ENCODE results near the gene PDE4B. TPM values are rescaled to one million over a fixed set of nuclear protein-coding genes. Genes with fewer than 3 reads are reported as not detected.

The PDE4B gene
- total RNA-seq, 1 donor from 2014 or later = 7.6 TPM

DNA sequence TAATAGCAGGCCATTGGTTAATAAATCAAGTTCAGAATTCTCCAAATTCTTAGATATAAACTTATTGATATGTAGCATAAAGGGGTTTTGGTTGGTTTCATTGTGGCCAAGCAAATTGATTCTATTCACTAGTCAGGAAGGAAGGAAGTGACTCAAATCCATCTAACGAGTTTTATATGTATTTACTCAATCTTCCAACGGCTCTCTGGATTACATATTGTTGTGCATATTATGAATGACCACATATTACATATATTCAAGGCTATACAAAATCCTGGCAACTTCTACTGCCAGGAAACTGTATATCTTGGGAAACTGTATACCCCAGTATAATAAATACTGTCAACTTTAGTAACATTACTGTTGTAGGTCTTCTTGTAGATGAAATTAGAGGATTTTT lies 20.1 kb upstream of the PDE4B start:
- H3K9me3 ChIP-seq (ENCODE audit: insufficient read depth, low read depth, low read length) = no peaks in the 10 kb centered on the region
- no peak overlapping the region for H3K27ac Mint-ChIP-seq (ENCODE audit: unreplicated experiment)
- no peak overlapping the region for H3K4me3 ChIP-seq (ENCODE audit: insufficient read depth, low read depth, low read length)
- no peak overlapping the region for H3K27ac ChIP-seq (ENCODE audit: low read depth, low read length)
- no peak overlapping the region for H3K4me3 Mint-ChIP-seq (ENCODE audit: unreplicated experiment)
- TF ChIP-seq, protein P1, sequence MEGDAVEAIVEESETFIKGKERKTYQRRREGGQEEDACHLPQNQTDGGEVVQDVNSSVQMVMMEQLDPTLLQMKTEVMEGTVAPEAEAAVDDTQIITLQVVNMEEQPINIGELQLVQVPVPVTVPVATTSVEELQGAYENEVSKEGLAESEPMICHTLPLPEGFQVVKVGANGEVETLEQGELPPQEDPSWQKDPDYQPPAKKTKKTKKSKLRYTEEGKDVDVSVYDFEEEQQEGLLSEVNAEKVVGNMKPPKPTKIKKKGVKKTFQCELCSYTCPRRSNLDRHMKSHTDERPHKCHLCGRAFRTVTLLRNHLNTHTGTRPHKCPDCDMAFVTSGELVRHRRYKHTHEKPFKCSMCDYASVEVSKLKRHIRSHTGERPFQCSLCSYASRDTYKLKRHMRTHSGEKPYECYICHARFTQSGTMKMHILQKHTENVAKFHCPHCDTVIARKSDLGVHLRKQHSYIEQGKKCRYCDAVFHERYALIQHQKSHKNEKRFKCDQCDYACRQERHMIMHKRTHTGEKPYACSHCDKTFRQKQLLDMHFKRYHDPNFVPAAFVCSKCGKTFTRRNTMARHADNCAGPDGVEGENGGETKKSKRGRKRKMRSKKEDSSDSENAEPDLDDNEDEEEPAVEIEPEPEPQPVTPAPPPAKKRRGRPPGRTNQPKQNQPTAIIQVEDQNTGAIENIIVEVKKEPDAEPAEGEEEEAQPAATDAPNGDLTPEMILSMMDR (IDR thresholded peaks at IDR 0.05; ENCODE audit: insufficient read depth, low read depth, low read length) = no peak
- no peak for TF ChIP-seq EZH2 (IDR thresholded peaks at IDR 0.05; ENCODE audit: insufficient read depth, low read length)
- no peaks in the 10 kb centered on the region for H3K27me3 ChIP-seq (ENCODE audit: insufficient read depth, low read length)
- H3K36me3 ChIP-seq (ENCODE audit: insufficient read depth, low read length) = no peaks in the 10 kb centered on the region
- no peak overlapping the region for H3K4me2 ChIP-seq (ENCODE audit: low read length)
- no peaks in the 10 kb centered on the region for H3K4me1 ChIP-seq (ENCODE audit: insufficient read depth, low read length)
- H4K20me1 ChIP-seq (ENCODE audit: insufficient read depth, low read length) = no peaks in the 10 kb centered on the region
- no peak overlapping the region for H2AFZ ChIP-seq (ENCODE audit: low read depth, low read length)
- H3K4me1 Mint-ChIP-seq (ENCODE audit: low read depth, unreplicated experiment) = no peaks in the 10 kb centered on the region
- no peak overlapping the region for H3K9ac ChIP-seq (ENCODE audit: low read length)
- H3K79me2 ChIP-seq (ENCODE audit: insufficient read depth, low read length) = no peaks in the 10 kb centered on the region
- peak; percentile 13 for FAIRE-seq
- no peaks in the 10 kb centered on the region for H3K9me3 Mint-ChIP-seq (ENCODE audit: unreplicated experiment)
- DNase-seq (ENCODE audit: low read depth) = no peak
- no peaks in the 10 kb centered on the region for H3K27me3 Mint-ChIP-seq (ENCODE audit: low read depth, unreplicated experiment)
- H3K36me3 Mint-ChIP-seq (ENCODE audit: low read depth, unreplicated experiment) = no peaks in the 10 kb centered on the region

DNA sequence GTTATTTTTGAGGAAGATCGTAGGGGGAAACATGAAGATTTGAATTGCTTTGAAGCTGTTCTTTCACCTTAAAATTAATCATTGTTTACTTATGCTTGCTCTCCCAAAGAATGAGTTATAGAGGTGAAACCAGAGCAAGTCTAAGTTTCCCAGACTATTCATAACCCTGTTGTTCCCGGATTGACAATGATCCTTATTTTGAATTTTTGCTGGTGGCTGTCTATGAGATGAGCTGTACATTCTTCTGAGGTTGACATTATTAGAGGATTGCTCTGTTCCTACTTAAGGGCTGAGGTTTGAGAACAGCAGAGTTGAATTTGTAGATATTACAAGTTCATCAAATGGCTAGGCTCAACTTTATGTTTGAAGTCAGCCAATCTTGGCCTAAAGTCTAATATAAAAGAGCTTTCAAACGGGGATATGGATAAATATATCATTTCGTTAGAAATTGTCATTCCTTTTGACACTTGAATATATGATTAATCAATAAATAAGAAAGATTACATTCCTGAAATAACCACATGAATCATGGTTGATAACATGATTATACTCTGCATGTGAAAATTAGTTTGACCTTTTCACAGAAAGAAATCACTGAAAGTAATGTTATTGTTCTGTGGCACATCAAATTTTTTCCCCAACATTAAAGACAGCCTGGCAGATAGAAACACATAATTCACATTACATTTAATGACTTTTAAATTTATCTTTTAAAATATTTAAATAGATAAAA lies 19.1 kb upstream of the PDE4B start:
- H3K9me3 Mint-ChIP-seq (ENCODE audit: unreplicated experiment) = no peaks in the 10 kb centered on the region
- H3K27ac Mint-ChIP-seq (ENCODE audit: unreplicated experiment) = no peak overlapping the region
- no peaks in the 10 kb centered on the region for H3K9me3 ChIP-seq (ENCODE audit: insufficient read depth, low read depth, low read length)
- no peak overlapping the region for H3K9ac ChIP-seq (ENCODE audit: low read length)
- no peaks in the 10 kb centered on the region for H3K27me3 ChIP-seq (ENCODE audit: insufficient read depth, low read length)
- FAIRE-seq (peak; percentile 60), DNase-seq (ENCODE audit: low read depth) (peak; percentile 25)
- H3K27me3 Mint-ChIP-seq (ENCODE audit: low read depth, unreplicated experiment) = no peaks in the 10 kb centered on the region
- no peak overlapping the region for H3K4me3 ChIP-seq (ENCODE audit: insufficient read depth, low read depth, low read length)
- no peak overlapping the region for H3K4me2 ChIP-seq (ENCODE audit: low read length)
- H3K36me3 Mint-ChIP-seq (ENCODE audit: low read depth, unreplicated experiment) = no peaks in the 10 kb centered on the region
- H3K4me3 Mint-ChIP-seq (ENCODE audit: unreplicated experiment) = no peak overlapping the region
- no peak overlapping the region for H3K27ac ChIP-seq (ENCODE audit: low read depth, low read length)
- TF ChIP-seq, protein P1 (IDR thresholded peaks at IDR 0.05; ENCODE audit: insufficient read depth, low read depth, low read length) = no peak
- TF ChIP-seq EZH2 (IDR thresholded peaks at IDR 0.05; ENCODE audit: insufficient read depth, low read length) = no peak
- no peaks in the 10 kb centered on the region for H3K79me2 ChIP-seq (ENCODE audit: insufficient read depth, low read length)
- H3K4me1 ChIP-seq (ENCODE audit: insufficient read depth, low read length) = no peaks in the 10 kb centered on the region
- no peaks in the 10 kb centered on the region for H3K36me3 ChIP-seq (ENCODE audit: insufficient read depth, low read length)
- H4K20me1 ChIP-seq (ENCODE audit: insufficient read depth, low read length) = no peaks in the 10 kb centered on the region
- H2AFZ ChIP-seq (ENCODE audit: low read depth, low read length) = no peak overlapping the region
- no peaks in the 10 kb centered on the region for H3K4me1 Mint-ChIP-seq (ENCODE audit: low read depth, unreplicated experiment)

GRCh38 chr1:65788762-65789161 lies 3.9 kb upstream of the PDE4B start:
- Histone ChIP-seq H3K9ac (ENCODE audit: low read length) (no peak overlapping the region), H2AFZ (ENCODE audit: low read depth, low read length) (no peak overlapping the region), H3K27ac (ENCODE audit: low read depth, low read length) (no peak overlapping the region), H4K20me1 (ENCODE audit: insufficient read depth, low read length) (no peaks in the 10 kb centered on the region), H3K27me3 (ENCODE audit: insufficient read depth, low read length) (peaks cover 5% of the 10 kb centered on the region), H3K4me2 (ENCODE audit: low read length) (no peak overlapping the region), H3K4me3 (ENCODE audit: insufficient read depth, low read depth, low read length) (no peak overlapping the region), H3K9me3 (ENCODE audit: insufficient read depth, low read depth, low read length) (no peaks in the 10 kb centered on the region), H3K4me1 (ENCODE audit: insufficient read depth, low read length) (peaks cover 8% of the 10 kb centered on the region), H3K79me2 (ENCODE audit: insufficient read depth, low read length) (no peaks in the 10 kb centered on the region), H3K36me3 (ENCODE audit: insufficient read depth, low read length) (no peaks in the 10 kb centered on the region)
- TF ChIP-seq, protein P1 (IDR thresholded peaks at IDR 0.05; ENCODE audit: insufficient read depth, low read depth, low read length) = no peak
- no peak for TF ChIP-seq EZH2 (IDR thresholded peaks at IDR 0.05; ENCODE audit: insufficient read depth, low read length)
- Mint-ChIP-seq H3K4me1 (ENCODE audit: low read depth, unreplicated experiment) (peaks cover 9% of the 10 kb centered on the region), H3K4me3 (ENCODE audit: unreplicated experiment) (no peak overlapping the region), H3K9me3 (ENCODE audit: unreplicated experiment) (peaks cover 4% of the 10 kb centered on the region), H3K36me3 (ENCODE audit: low read depth, unreplicated experiment) (peaks cover 2% of the 10 kb centered on the region), H3K27ac (ENCODE audit: unreplicated experiment) (no peak overlapping the region), H3K27me3 (ENCODE audit: low read depth, unreplicated experiment) (peaks cover 5% of the 10 kb centered on the region)
- FAIRE-seq (no peak), DNase-seq (ENCODE audit: low read depth) (no peak)
